ENCODE measurements around the gene DNAJC10. TPM values are rescaled to one million over a fixed set of nuclear protein-coding genes. Genes with fewer than 3 reads are reported as not detected.
"Not testable (repeated sequence)": the region's sequence is repeated elsewhere in the genome, so short reads cannot be mapped to it uniquely, and the experiment has no call there.

Gene DNAJC10
- total RNA-seq, 1 experiment from 2014 or later = 58.0 TPM

- H3K27ac ChIP-seq = no peak overlapping the region
- H3K4me1 ChIP-seq = no peaks in the 10 kb centered on the region
- no peak for DNase-seq
- H3K4me3 ChIP-seq = no peak overlapping the region
- peaks cover 35% of the 10 kb centered on the region for H3K36me3 ChIP-seq
- H3K27me3 ChIP-seq = no peaks in the 10 kb centered on the region
- H3K9me3 ChIP-seq (replicated peaks) = no peaks in the 10 kb centered on the region
Measured at GRCh38 chr2:182741620-182742019, 25.6 kb downstream of the DNAJC10 start.

DNA sequence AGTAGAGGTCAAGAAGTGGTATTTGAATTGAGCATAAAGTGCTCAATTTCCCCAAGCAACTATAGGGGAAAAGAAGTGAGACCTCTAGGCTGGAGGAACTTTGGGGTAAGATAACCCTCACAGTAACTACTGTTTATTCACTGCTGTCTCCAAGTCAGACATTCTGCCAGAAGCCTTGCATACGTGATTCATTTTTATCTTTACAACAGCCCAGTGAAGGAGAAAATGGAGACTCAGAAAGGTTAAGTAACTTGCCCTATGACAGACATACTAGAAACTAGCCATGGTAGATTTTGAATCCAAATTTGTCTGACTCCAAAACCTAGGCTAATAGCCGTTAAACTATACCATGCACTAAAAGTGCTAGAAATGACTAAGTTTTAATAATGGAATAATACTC, 28.4 kb downstream of the DNAJC10 start:
- H3K9me3 ChIP-seq (replicated peaks) = no peaks in the 10 kb centered on the region
- H3K4me3 ChIP-seq = no peak overlapping the region
- H3K27me3 ChIP-seq = no peaks in the 10 kb centered on the region
- DNase-seq = no peak
- no peaks in the 10 kb centered on the region for H3K4me1 ChIP-seq
- H3K36me3 ChIP-seq = peaks cover 23% of the 10 kb centered on the region
- no peak overlapping the region for H3K27ac ChIP-seq

DNA sequence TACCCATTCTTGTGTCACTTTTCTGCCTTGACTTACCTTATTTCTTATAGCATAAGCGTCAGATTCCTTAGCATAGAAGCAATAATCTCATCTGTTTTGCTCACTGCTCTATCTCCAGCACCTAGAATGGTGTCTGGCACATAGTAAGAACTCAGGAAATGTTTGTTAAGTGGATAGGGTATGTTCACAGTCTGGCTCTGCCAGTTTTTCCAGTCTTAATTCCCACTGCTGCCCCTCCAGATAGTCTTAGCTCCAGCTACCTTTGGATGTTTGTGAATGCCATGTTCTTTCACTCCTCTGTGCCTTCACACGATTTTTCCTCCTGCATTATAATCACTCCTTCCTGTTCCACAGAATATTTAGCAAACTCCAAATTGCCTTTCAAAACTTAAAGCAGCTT, 29.0 kb downstream of the DNAJC10 start:
- Histone ChIP-seq H3K27ac (no peak overlapping the region), H3K36me3 (peaks cover 21% of the 10 kb centered on the region), H3K4me3 (no peak overlapping the region), H3K27me3 (no peaks in the 10 kb centered on the region), H3K4me1 (no peaks in the 10 kb centered on the region), H3K9me3 (replicated peaks) (no peaks in the 10 kb centered on the region)
- no peak for DNase-seq

DNA sequence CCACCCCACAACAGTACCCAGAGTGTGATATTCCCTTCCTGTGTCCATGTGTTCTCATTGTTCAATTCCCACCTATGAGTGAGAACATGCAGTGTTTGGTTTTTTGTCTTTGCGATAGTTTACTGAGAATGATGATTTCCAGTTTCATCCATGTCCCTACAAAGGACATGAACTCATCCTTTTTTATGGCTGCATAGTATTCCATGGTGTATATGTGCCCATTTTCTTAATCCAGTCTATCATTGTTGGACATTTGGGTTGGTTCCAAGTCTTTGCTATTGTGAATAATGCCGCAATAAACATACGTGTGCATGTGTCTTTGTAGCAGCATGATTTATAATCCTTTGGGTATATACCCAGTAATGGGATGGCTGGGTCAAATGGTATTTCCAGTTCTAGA, 29.8 kb downstream of the DNAJC10 start:
- H3K9me3 ChIP-seq (replicated peaks); H3K27ac ChIP-seq; H3K4me3 ChIP-seq; H3K4me1 ChIP-seq; DNase-seq; H3K27me3 ChIP-seq: not testable (repeated sequence)
- H3K36me3 ChIP-seq = peaks cover 29% of the 10 kb centered on the region

GRCh38 chr2:182754231-182754630, 38.2 kb downstream of the DNAJC10 start:
- no peak overlapping the region for H3K27ac ChIP-seq
- no peaks in the 10 kb centered on the region; the same call in 1 of the 2 replicates for H3K9me3 ChIP-seq (replicated peaks)
- H3K4me3 ChIP-seq = no peak overlapping the region
- no peaks in the 10 kb centered on the region for H3K27me3 ChIP-seq
- H3K36me3 ChIP-seq = peaks cover 81% of the 10 kb centered on the region
- DNase-seq = no peak
- no peaks in the 10 kb centered on the region for H3K4me1 ChIP-seq

GRCh38 chr2:182758379-182758778, 42.3 kb downstream of the DNAJC10 start:
- no peak overlapping the region for H3K4me3 ChIP-seq
- no peak for DNase-seq
- H3K4me1 ChIP-seq = no peaks in the 10 kb centered on the region
- no peaks in the 10 kb centered on the region for H3K27me3 ChIP-seq
- no peaks in the 10 kb centered on the region for H3K9me3 ChIP-seq (replicated peaks)
- peaks cover 70% of the 10 kb centered on the region for H3K36me3 ChIP-seq
- no peak overlapping the region for H3K27ac ChIP-seq

DNA sequence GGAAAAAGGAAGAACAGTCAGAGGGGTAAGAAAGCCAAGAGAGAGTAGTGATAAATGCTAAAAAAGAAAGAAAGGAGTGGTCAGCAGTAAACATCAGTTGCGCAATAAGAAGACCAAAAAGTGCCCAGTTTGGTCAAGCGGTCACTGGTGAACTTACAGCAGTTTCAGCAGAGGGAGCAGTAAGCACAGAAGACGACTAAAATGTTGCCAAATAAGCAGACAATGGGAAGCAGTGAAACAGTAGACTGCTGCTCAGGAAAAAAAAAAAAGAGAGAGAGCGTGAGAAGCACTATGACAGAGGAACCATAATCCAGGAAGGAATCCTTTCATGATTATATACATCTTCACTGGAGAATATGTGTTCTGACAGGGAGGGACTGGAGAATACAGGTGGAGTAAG, 45.8 kb downstream of the DNAJC10 start:
- Histone ChIP-seq H3K36me3 (peaks cover 41% of the 10 kb centered on the region), H3K4me3 (no peak overlapping the region), H3K27me3 (no peaks in the 10 kb centered on the region), H3K27ac (no peak overlapping the region), H3K4me1 (no peaks in the 10 kb centered on the region), H3K9me3 (replicated peaks) (no peaks in the 10 kb centered on the region)
- DNase-seq = no peak

DNA sequence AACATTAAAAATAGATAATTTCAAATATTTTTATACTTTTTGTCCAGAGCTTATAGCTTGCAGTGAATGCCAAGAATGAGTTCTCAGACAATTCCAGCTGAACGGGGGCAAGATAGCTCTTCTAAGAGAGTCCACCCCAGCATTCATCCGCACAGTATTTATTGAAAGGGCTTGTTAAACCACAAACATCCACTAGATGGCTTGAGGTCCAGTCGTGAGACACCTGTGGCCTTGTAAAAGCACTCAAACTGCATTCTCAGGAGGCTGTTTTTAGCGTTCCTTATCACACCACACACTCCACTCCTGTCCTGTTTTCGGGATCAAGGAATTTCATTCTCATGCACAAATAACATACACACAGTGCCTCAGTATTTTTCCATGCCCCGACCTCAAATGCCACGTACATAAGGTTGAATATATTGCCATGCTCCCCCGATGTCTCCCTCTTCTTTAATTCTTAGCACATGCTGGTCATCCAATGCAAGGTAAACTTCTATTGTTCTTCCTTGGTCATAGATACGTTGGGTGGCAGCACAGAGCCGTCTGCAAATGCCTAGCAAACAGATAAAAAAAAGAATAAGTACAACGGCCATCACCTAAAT, 47.4 kb downstream of the DNAJC10 start:
- Histone ChIP-seq H3K4me3 (no peak overlapping the region), H3K36me3 (peaks cover 26% of the 10 kb centered on the region), H3K27me3 (no peaks in the 10 kb centered on the region), H3K27ac (no peak overlapping the region), H3K4me1 (no peaks in the 10 kb centered on the region), H3K9me3 (replicated peaks) (no peaks in the 10 kb centered on the region)
- DNase-seq = peak; percentile 24 to 61

DNA sequence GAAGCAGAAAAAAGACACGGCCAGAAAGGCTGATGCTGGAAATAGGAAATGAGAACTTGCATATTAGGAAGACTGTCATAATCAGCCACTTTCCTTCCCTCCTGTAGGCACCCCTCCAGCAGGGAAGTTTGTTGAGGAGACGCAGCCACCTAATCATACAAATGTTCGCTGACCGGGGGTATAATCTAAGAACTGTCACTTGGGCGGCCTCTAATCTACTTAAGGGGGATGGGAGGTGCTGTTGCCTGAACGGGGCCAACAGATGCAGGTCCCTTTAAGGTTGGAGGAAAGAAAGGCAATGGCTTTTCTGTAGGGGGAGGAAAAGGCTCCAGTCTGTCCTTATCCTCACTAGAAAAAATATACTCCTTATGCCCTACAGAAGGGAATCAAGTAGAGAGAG, 50.6 kb downstream of the DNAJC10 start:
- Histone ChIP-seq H3K4me1 (no peaks in the 10 kb centered on the region), H3K27me3 (no peaks in the 10 kb centered on the region), H3K27ac (no peak overlapping the region), H3K4me3 (no peak overlapping the region), H3K9me3 (replicated peaks) (peaks cover 8% of the 10 kb centered on the region; the same call in 1 of the 2 replicates), H3K36me3 (peaks cover 14% of the 10 kb centered on the region)
- no peak for DNase-seq

DNA sequence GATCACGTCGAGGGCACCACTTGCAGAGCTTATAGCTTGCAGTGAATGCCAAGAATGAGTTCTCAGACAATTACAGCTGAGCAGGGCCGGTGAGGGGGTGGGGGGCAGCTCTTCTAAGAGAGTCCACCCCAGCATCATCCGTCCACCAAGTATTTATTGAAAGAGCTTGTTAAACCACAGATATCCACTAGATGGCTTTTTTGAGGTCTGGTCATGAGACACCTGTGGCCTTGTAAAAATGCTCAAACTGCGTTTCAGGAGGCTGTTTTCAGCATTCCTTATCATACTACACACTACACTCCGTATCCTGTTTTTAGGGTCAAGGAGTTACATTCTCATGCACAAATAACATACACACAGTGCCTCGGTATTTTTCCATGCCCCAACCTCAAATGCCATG, 51.5 kb downstream of the DNAJC10 start:
- DNase-seq = peak in 1 of 2 experiments; percentile 42
- Histone ChIP-seq H3K36me3 (peaks cover 12% of the 10 kb centered on the region), H3K27ac (no peak overlapping the region), H3K27me3 (no peaks in the 10 kb centered on the region), H3K9me3 (replicated peaks) (peaks cover 8% of the 10 kb centered on the region; the same call in 1 of the 2 replicates), H3K4me3 (no peak overlapping the region), H3K4me1 (no peaks in the 10 kb centered on the region)

DNA sequence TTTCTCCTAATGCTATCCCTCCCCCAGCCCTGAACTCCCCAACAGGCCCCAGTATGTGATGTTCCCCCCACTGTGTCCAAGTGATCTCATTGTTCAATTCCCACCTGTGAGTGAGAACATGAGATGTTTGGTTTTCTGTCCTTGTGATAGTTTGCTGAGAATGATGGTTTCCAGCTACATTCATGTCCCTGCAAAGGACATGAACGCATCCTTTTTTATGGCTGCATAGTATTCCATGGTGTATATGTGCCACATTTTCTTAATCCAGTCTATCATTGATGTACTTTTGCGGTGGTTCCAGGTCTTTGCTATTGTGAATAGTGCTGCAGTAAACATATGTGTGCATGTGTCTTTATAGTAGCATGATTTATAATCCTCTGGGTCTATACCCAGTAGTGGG, 52.9 kb downstream of the DNAJC10 start:
- H3K27ac ChIP-seq = not testable (repeated sequence)

DNA sequence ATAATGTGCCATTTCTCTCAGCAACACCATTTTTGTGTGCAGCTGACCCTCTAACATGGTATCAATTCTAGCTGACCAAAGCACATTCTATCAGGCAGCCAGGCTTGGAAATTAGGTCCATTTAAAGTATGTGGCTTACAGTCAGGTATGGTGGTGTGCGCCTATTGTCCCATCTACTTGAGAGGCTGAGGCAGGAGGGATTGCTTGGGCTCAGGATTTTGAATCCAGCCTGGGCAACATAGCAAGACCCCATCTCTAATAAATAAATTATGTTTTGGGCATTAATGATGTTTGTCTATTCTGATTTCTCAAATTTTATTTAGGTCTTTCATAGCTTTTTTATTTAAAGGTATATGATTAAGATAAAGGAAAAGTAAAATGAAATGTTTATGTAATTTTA, 63.3 kb downstream of the DNAJC10 start:
- Histone ChIP-seq H3K27ac (no peak overlapping the region), H3K36me3 (peaks cover 20% of the 10 kb centered on the region; the same call in 1 of the 2 replicates), H3K4me1 (no peaks in the 10 kb centered on the region), H3K4me3 (no peak overlapping the region), H3K9me3 (replicated peaks) (no peaks in the 10 kb centered on the region), H3K27me3 (no peaks in the 10 kb centered on the region)
- no peak for DNase-seq

More for the DNA sequence above, 52.9 kb downstream of the DNAJC10 start:
- not testable (repeated sequence) for H3K36me3 ChIP-seq, H3K4me3 ChIP-seq, H3K4me1 ChIP-seq, DNase-seq, H3K27me3 ChIP-seq
- peaks cover 10% of the 10 kb centered on the region; the same call in 1 of the 2 replicates for H3K9me3 ChIP-seq (replicated peaks)

DNA sequence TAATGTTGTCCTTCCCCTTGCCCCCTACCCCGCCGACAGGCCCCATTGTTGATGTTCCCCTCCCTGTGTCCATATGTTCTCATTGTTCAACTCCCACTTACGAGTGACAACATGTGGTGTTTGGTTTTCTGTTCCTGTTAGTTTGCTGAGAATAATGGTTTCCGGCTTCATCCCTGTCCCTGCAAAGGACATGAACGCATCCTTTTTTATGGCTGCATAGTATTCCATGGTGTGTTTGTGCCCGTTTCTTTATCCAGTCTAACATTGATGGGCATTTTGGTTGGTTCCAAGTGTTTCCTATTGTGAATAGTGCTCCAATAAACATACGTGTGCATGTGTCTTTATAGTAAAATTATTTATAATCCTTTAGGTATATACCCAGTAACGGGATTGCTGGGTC, 65.0 kb downstream of the DNAJC10 start:
- not testable (repeated sequence) for H3K9me3 ChIP-seq (replicated peaks); H3K4me1 ChIP-seq; DNase-seq; H3K27me3 ChIP-seq; H3K27ac ChIP-seq; H3K4me3 ChIP-seq
- peaks cover 12% of the 10 kb centered on the region; the same call in 1 of the 2 replicates for H3K36me3 ChIP-seq

GRCh38 chr2:182782686-182783085, 66.6 kb downstream of the DNAJC10 start:
- not testable (repeated sequence) for DNase-seq; H3K4me1 ChIP-seq; H3K36me3 ChIP-seq; H3K27me3 ChIP-seq; H3K27ac ChIP-seq; H3K9me3 ChIP-seq (replicated peaks); H3K4me3 ChIP-seq

GRCh38 chr2:182784058-182784706, 68.1 kb downstream of the DNAJC10 start:
- Histone ChIP-seq H3K9me3 (replicated peaks) (no peaks in the 10 kb centered on the region), H3K27me3 (no peaks in the 10 kb centered on the region), H3K4me1 (no peaks in the 10 kb centered on the region), H3K4me3 (no peak overlapping the region), H3K36me3 (peaks cover 5% of the 10 kb centered on the region; the same call in 1 of the 2 replicates), H3K27ac (no peak overlapping the region)
- no peak for DNase-seq

DNA sequence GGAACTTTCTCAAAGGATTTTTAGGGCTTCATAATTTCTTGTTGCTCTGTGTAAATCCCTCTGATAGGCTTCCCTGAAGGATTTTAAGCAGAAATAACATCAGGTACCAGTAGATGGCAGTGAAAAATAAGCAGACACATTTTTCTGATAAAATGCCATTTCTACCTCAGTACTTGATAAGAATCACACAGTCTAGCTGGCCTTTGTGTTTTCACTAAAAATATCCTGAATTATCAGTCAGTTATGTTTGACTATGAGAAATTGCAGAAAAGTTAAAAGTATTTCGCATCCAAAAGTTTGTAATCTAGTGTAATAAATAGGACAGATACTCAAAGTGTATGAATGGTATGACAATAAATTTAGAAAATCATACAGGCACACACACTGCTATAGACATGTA, 68.7 kb downstream of the DNAJC10 start:
- Histone ChIP-seq H3K4me1 (no peaks in the 10 kb centered on the region), H3K27me3 (no peaks in the 10 kb centered on the region), H3K4me3 (no peak overlapping the region), H3K36me3 (peaks cover 5% of the 10 kb centered on the region; the same call in 1 of the 2 replicates), H3K27ac (no peak overlapping the region), H3K9me3 (replicated peaks) (no peaks in the 10 kb centered on the region)
- DNase-seq = peak in 1 of 2 experiments; percentile 53

Measured in SJCRH30 (cell line).